ENCODE results near the gene CAMKK1. TPM values are rescaled to one million over a fixed set of nuclear protein-coding genes. Genes with fewer than 3 reads are reported as not detected.

Gene CAMKK1
- total and polyA plus RNA-seq, 2 of the 4 experiments (the other 2 are of a cell fraction) = 4.1 to 8.2 TPM

- H2AK5ac ChIP-seq (ENCODE audit: low read depth, low read length) = no peak overlapping the region
- H4K5ac ChIP-seq (ENCODE audit: low read depth, low read length) = no peak overlapping the region
- no peak overlapping the region for H2BK20ac ChIP-seq (ENCODE audit: low read depth, low read length)
- no peak overlapping the region for H3K56ac ChIP-seq (ENCODE audit: extremely low read depth, insufficient read depth, low read length)
- H4K8ac ChIP-seq (ENCODE audit: low read depth in 2 of 2, low read length in 2 of 2) = no peak overlapping the region
- H4K20me1 ChIP-seq (ENCODE audit: insufficient read depth, low read length) = no peaks in the 10 kb centered on the region
- H3K4me2 ChIP-seq (ENCODE audit: low read depth, low read length) = no peak overlapping the region
- peaks cover 14% of the 10 kb centered on the region for H3K36me3 ChIP-seq (ENCODE audit: control insufficient read depth, insufficient read depth, low read length)
- no peak overlapping the region for H3K9ac ChIP-seq (ENCODE audit: low read depth, low read length)
- no peak overlapping the region for H2AFZ ChIP-seq (replicated peaks; ENCODE audit: low read length, poor library complexity)
- ChIA-PET CTCF (no interaction called here), POLR2A (ENCODE audit: unreplicated experiment) (no interaction called here)
- DNase-seq (no peak), ATAC-seq (ENCODE audit: low read depth) (no peak; the same call in 1 of the 2 replicates)
- no peaks in the 10 kb centered on the region for H3K9me1 ChIP-seq (ENCODE audit: insufficient read depth, low read length)
- intact Hi-C loops (cut with micrococcal nuclease) = loop anchor here (10.0 kb wide), 1 partner anchor 210 kb away; no protein-coding TSS in a partner anchor
- H3K4ac ChIP-seq (ENCODE audit: low read depth, low read length) = no peak overlapping the region
- H2AK9ac ChIP-seq (replicated peaks; ENCODE audit: low read depth, low read length, poor library complexity) = no peak overlapping the region
- no peaks in the 10 kb centered on the region for H3K27me3 ChIP-seq (ENCODE audit: control insufficient read depth, insufficient read depth, low read length)
- no peaks in the 10 kb centered on the region for H3K9me3 ChIP-seq (ENCODE audit: control insufficient read depth, insufficient read depth, low read length)
- no peak overlapping the region for H4K91ac ChIP-seq (ENCODE audit: insufficient read depth, low read depth, low read length)
- H3K79me1 ChIP-seq (ENCODE audit: low read depth in 1 of 2, low read length in 2 of 2) = no peaks in the 10 kb centered on the region
- no peak overlapping the region for H3K18ac ChIP-seq (ENCODE audit: low read depth, low read length)
- no peak overlapping the region for H3K4me3 ChIP-seq (ENCODE audit: insufficient read depth, low read depth, low read length)
- TF ChIP-seq MAFK (IDR thresholded peaks at IDR 0.05; ENCODE audit: low read depth, low read length) = peak; percentile 87
- no peak for TF ChIP-seq POLR2A (IDR thresholded peaks at IDR 0.05; ENCODE audit: low read depth, low read length)
- no peak overlapping the region for H2BK120ac ChIP-seq (ENCODE audit: low read depth, low read length)
- in situ Hi-C loops (cut with MboI; ENCODE audit: low sequenced_read_pairs) = no loop called here
- no peak overlapping the region for H3K14ac ChIP-seq (replicated peaks; ENCODE audit: low read depth, low read length)
- H3K4me1 ChIP-seq (ENCODE audit: control insufficient read depth, insufficient read depth, low read length) = no peaks in the 10 kb centered on the region
- H2BK5ac ChIP-seq (ENCODE audit: low read depth, low read length, poor library complexity, severe bottlenecking) = no peak overlapping the region
- H2BK15ac ChIP-seq (ENCODE audit: low read depth, low read length) = no peak overlapping the region
- H3K23ac ChIP-seq (ENCODE audit: low read depth, low read length) = no peak overlapping the region
- dilution Hi-C loops (cut with HindIII; ENCODE audit: low sequenced_read_pairs, unreplicated experiment) = no loop called here
- no CpG with 5 or more reads among the region's 8 CpGs for WGBS, 2 experiments (ENCODE audit: extremely low coverage in 2 of 2, insufficient read length in 1 of 2)
- no TSS peak for BruUV-seq (replicated peaks)
- H3K27ac ChIP-seq (ENCODE audit: insufficient read depth, low read length) = no peak overlapping the region
These were observed 27.7 kb downstream of the CAMKK1 start for GRCh38 chr17:3865176-3865575.
